Stomach (tissue), 4 donors: Measurements from ENCODE around the gene CPLX4.

Experiments used
- CTCF ChIP-seq, 7 experiments: fragments of 450-650 bp in 4 of 7; fragments of 200-600 bp in 3 of 7; sonication (generic) in 3 of 7; IDR thresholded peaks; one replicate each; pipeline ENCODE4 v1.5.1; 2016 to 2019; ENCODE audit warnings: antibody characterized with exemption in 7 of 7, control low read depth in 2 of 7, mild to moderate bottlenecking in 1 of 7
- POLR2A ChIP-seq, 4 donors: fragments of 450-650 bp; IDR thresholded peaks; one replicate each; pipeline ENCODE4 v1.6.1; 2016; ENCODE audit warnings: antibody characterized with exemption in 4 of 4, control low read depth in 2 of 4, mild to moderate bottlenecking in 1 of 4, moderate library complexity in 1 of 4
- POLR2AphosphoS5 ChIP-seq, 3 donors: sonication (generic); formaldehyde crosslinking; IDR thresholded peaks; one replicate each; pipeline ENCODE4 v1.6.1; 2016; ENCODE audit warnings: antibody characterized with exemption in 3 of 3

- TF ChIP-seq CTCF (IDR thresholded peaks at IDR 0.05), result no peak
- no peak for TF ChIP-seq POLR2A (IDR thresholded peaks at IDR 0.05)
- TF ChIP-seq POLR2AphosphoS5 (IDR thresholded peaks at IDR 0.05), result no peak
These were observed 52.5 kb downstream of the CPLX4 start for GRCh38 chr18:59265974-59266369.
